Activated CD4-positive, alpha-beta T cell treated with anti-CD3 and anti-CD28 coated beads, Interleukin-2, Interleukin-4, amounts not matched to agents 100 ng/mL and 50 ng/mL, durations not matched to agents 16 hours and 8 hours (primary cell): Measurements from ENCODE around the gene KLHL36.
"Not testable (repeated sequence)": the region's sequence is repeated elsewhere in the genome, so short reads cannot be mapped to it uniquely, and the experiment has no call there.

ENCODE experiments used
- DNase-seq: peaks from one replicate; pipeline ENCODE4 v3.0.0-alpha.2; 2020; ENCODE audit warnings: low spot score

The KLHL36 gene

GRCh38 chr16:84616515-84616914, 31.8 kb upstream of the KLHL36 start:
- DNase-seq: peak; percentile 34

- DNase-seq: peak; percentile 48
These were observed 31.1 kb upstream of the KLHL36 start for GRCh38 chr16:84617041-84617790.

DNA sequence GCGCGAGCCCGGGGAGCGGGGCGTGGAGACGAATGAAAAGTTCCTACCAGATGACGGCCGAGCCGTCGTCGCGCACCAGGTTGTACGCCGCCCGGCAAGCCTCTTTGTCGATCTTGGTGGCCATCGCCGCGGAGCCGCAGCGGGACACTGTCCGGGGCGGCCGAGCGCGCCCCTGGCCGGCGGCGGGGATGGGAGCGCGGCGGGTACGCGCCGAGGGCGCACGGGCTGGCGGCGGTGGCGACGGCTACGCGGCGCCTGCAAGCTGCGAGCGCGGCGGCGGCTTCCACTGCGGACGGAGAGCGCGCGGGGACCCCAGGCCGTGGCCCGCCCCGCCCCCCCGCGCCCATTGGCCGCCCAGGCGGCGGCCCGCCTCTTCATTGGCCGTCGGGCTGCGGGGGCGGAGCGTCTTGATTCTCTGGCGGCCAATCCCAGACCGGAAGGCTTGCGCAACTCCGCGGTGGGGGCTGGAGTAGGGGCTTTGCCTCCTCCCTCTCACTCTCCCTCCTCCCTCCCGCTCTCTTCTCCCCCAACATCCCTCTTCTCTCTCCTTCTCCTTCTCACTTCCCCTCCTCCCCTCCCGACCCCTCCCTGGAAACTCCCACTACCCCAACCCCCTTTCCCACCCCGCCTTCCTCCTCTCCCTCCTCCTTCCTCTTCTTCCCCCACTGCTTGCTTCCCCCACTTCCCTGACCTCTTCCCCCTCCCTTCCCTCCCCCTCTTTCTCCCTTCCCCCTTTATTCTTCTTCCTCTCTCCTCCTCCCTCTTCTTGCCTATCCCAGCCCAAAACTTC, 30.3 kb upstream of the KLHL36 start, which contains the start of gene COTL1:
Gene COTL1 (minus strand): TSS at position 288 of the 790 bp plus-strand sequence. CDS start 164 bp downstream, at position 124.
- DNase-seq: peak; percentile 96

- no peak for DNase-seq
These were observed 29.5 kb upstream of the KLHL36 start for GRCh38 chr16:84618581-84619460.

- DNase-seq: not testable (repeated sequence)
These were observed 27.4 kb upstream of the KLHL36 start for GRCh38 chr16:84620913-84621312.

DNA sequence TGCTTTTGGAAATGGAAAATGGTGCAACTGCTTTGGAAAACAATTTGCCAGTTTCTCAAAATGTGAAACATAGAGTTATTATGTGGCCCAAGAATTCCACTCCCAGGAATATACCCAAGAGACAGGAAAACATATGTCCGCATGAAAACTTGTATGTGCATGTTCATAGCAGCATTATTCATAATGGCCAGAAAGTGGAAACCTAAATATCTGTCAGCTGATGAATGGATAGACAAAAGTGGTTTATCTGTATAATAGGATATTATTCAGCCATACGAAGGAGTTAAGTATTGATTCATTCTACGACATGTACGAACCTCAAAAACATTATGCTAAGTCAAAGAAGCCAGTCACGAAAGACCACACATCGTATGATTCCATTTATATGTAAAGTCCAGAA, 22.8 kb upstream of the KLHL36 start:
- no peak for DNase-seq

GRCh38 chr16:84628226-84628731, 20.0 kb upstream of the KLHL36 start:
- DNase-seq: no peak

DNA sequence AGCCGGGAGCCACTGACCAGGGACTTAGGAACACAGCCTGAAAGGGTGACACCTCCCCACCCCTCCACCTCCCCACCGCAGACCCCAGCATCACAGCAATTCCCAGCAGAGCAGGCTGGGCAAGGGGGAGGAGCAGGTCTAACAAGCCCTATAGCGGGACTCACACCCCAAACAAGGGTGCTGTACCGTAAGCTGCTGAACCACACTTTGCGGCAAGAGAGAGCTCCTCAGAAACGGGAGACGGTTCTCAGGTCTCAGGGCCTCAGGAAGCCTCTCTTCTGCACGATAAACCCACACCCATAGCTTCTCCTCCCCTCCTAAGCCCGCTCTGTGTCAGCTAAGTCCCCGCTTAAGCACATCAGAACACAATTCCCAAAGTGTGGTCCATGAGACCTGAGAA, 18.7 kb upstream of the KLHL36 start:
- DNase-seq: no peak

DNA sequence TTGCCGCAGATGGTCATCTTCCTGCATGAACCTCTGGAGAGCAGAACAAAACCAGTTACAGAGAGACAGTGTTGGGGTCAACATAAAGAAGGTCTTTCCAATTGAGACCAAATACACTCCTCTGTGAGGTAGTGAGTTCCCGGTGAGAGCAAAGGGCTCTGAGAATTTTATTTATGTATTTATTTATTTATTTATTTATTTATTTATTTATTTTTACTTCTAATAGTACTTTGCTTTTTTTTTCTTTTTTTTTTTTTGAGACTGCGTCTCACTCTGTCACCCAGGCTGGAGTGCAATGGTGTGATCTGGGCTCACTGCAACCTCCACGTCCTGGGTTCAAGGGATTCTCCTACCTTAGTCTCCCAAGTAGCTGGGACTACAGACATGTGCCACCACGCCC, 18.3 kb upstream of the KLHL36 start:
- no peak for DNase-seq

- no peak for DNase-seq
These were observed 17.7 kb upstream of the KLHL36 start for GRCh38 chr16:84630446-84631152.

DNA sequence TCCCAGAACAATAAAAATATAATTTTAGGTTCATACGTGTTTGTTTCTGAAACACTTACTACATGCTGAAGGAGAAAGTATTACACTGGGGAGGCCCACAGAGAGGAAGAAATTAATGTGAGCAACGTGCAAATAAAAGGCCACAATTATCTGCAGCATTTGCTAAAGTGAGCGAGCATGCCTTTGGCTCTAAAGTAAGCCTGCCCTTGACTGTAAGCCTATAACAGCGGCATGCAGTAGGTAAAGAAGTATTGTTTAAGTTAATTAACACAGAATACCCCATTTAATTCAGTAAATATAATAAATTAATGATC, 17.2 kb upstream of the KLHL36 start:
- DNase-seq: no peak

DNA sequence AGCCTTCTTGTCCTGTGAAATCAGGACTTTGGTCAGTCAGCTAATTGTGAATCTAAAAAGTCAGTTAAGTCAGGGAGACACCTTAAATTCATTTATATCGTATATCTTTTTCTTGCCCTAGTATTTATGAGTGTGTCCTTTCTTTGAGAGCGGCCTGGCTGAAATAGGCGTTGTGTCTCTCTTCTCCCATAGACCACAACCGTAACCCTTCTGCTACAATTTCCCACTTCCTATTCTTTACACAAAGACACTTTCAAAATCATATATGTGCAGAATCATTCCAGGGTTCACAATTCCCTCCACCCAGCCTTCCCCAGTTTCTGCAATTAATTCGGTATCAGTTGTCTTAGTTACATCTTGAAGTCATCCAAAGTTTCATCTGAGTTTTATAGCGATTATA, 16.4 kb upstream of the KLHL36 start:
- DNase-seq: no peak

GRCh38 chr16:84632862-84633261, 15.4 kb upstream of the KLHL36 start:
- DNase-seq: not testable (repeated sequence)

GRCh38 chr16:84633622-84634021, 14.7 kb upstream of the KLHL36 start:
- no peak for DNase-seq

GRCh38 chr16:84635702-84636101, 12.6 kb upstream of the KLHL36 start:
- no peak for DNase-seq

- DNase-seq: no peak
These were observed 10.6 kb upstream of the KLHL36 start for GRCh38 chr16:84637709-84638108.

DNA sequence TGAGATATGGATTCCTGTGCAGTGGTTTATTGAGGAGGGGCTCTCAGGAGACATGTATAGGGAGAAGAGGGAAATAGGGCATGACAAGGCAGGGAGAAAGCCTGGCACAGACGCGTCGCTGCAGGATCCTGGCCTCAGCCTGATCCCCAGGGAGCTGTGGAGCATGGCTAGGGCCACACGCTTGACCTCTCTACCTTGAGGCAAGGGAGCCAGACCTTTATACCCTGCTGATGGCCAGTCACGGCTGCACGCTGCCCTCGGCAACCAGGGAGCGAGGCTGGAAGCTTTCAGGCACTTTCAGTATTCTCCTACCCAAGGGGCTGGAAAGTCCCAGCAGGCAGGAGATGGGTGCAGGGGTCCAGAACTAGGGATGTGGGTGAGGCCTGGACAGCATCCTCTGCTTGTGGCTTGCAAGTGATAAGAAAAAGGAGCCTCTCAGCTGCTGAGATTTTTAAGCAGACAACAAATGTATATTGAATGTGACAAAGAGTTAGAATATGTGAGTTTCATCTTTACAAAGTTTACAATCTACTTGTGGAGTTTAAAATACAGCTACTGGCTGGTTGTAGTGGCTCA, 10.0 kb upstream of the KLHL36 start:
- no peak for DNase-seq

- DNase-seq: no peak
These were observed 8.2 kb upstream of the KLHL36 start for GRCh38 chr16:84640145-84640544.

DNA sequence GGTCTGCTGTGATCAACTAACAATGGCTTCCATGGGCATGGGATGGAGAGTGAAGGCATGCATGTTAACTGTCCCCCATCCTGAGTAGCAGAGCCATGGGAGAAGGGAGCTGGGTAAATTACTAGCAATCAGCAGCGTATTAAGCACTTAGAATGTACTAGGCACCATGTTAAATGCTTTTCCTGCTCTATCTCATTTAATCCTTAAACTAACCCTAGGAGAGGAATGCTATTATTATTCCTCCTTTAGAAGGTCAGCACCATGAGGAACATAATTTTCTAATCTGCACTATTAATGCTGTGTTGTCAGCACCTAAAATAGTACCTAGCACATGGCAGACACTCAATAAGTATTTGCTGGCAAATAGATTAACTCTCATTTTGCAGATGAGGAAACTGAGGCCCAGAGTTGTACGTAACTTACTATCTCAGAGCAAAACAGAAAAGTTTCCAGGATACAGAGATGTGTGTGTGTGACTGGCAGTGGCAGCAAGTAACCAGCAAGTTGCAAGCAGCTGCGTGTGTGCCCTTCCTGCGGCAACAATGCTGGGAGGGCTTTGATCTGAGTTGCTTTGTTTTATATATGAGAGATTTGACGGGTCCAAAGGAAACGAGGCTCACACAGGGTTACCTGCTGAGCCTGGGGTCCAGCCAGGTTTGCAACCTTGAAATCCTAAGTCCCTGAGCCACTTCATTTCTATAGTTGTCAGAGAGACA, 6.5 kb upstream of the KLHL36 start:
- DNase-seq: no peak

GRCh38 chr16:84643180-84643583, 5.1 kb upstream of the KLHL36 start:
- DNase-seq: no peak

DNA sequence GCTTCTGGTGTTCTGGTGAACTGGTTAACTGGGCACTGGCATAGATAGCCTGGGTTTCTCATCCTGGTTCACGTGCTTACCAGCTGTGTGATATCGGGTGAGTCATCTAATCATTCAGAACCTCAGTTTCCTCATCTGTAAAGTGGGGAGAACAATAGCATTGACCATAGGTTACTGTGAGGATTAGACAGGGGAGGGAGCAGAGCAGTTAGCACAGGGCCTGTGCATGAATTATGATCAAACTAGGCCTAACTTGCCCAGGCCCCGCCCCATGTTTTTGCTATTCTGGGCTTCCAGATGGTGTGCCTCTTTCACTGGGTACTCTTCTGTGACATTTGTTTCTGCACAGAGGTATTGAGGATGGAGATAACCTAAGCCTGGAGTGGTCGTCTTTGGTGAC, 4.6 kb upstream of the KLHL36 start:
- no peak for DNase-seq
